Measurements from ENCODE around the gene CAMKK1. TPM values are rescaled to one million over a fixed set of nuclear protein-coding genes. Genes with fewer than 3 reads are reported as not detected.

Gene CAMKK1
- polyA plus RNA-seq, 2 of the 4 experiments (the other 2 are of a cell fraction) = 6.9 to 14.8 TPM

DNA sequence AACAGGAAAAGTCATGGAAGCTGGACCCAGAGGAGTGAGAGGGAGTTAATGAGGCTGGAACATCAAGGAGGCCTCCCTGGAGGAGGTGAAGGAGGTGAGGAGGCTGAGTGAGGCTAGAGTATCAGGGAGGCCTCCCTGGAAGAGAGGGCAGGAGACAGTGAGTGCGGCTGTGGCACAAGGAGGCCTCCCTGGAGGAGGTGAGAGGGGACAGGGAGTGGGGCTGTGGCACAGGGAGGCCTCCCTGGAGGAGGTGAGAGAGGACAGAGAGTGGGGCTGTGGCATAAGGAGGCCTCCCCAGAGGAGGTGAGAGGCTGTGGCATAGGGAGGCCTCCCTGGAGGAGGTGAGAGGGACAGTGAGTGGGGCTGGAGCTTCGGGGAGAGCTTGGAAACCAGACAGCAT is 5.5 kb downstream of the CAMKK1 start:
- TF ChIP-seq ZFP36 (IDR thresholded peaks at IDR 0.05; ENCODE audit: borderline replicate concordance, partially characterized antibody) (peak; percentile 95), POLR2A (IDR thresholded peaks at IDR 0.05; ENCODE audit: low read length) (no peak)
- Histone ChIP-seq H3K4me1 (peaks cover 64% of the 10 kb centered on the region), H3K27ac (peak overlapping the region; percentile 87 to 89; a peak in 4 of 6 replicates), H3K4me2 (no peak overlapping the region), H3K4me3 (no peak overlapping the region), H3K9me3 (no peaks in the 10 kb centered on the region)
- ATAC-seq (no peak), DNase-seq (ENCODE audit: low read depth in 1 of 2, low spot score in 1 of 2) (no peak), FAIRE-seq (no peak)
- 50% methylated on average over 2 of the region's 2 CpGs for WGBS (ENCODE audit: missing lambda C conversion rate)
- ChIA-PET CTCF (interaction anchor here (1.0 to 3.7 kb wide), 3 partner anchors 24 to 324 kb away, joined by 3 to 29 read pairs (median 5); no protein-coding TSS in a partner anchor), POLR2A (no interaction called here)

DNA sequence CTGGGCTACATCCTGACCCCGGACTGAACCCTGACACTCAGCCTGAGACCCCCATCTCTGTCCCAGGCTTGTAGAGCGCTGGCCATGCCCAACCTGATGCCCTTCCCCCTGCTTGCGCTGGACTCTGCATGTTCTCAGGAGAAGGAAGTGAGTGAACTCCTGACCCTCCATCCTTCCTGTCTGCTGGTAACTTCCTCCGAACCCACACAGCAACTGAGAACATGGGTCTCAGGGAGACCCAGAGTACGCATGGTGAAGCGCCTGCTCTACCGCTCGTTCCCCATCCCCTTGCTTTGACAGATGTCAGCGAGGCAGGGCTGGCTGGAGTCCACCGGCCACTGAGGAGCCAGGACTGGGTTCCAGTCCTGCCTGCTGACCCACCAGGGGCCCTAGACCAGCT is 6.1 kb downstream of the CAMKK1 start:
- no peak for TF ChIP-seq CHD2 (IDR thresholded peaks at IDR 0.05; ENCODE audit: low read length, partially characterized antibody)
- no peak for TF ChIP-seq RCOR1 (IDR thresholded peaks at IDR 0.05; ENCODE audit: low read depth, low read length)
- TF ChIP-seq EP300 (IDR thresholded peaks at IDR 0.05) = no peak
- TF ChIP-seq, protein P1, sequence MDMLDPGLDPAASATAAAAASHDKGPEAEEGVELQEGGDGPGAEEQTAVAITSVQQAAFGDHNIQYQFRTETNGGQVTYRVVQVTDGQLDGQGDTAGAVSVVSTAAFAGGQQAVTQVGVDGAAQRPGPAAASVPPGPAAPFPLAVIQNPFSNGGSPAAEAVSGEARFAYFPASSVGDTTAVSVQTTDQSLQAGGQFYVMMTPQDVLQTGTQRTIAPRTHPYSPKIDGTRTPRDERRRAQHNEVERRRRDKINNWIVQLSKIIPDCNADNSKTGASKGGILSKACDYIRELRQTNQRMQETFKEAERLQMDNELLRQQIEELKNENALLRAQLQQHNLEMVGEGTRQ (IDR thresholded peaks at IDR 0.05) = no peak
- TF ChIP-seq EHF (CRISPR knock-in tag; IDR thresholded peaks at IDR 0.05) = no peak
- TF ChIP-seq RNF2 (IDR thresholded peaks at IDR 0.05; ENCODE audit: borderline replicate concordance, low read depth) = no peak
- no peak for TF ChIP-seq BHLHE40 (IDR thresholded peaks at IDR 0.05; ENCODE audit: low read depth, low read length)
- TF ChIP-seq, protein P2, sequence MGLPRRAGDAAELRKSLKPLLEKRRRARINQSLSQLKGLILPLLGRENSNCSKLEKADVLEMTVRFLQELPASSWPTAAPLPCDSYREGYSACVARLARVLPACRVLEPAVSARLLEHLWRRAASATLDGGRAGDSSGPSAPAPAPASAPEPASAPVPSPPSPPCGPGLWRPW (IDR thresholded peaks at IDR 0.05) = no peak
- no peak for TF ChIP-seq SREBF2 (IDR thresholded peaks at IDR 0.05)
- no peak for TF ChIP-seq RFX5 (IDR thresholded peaks at IDR 0.05)
- FAIRE-seq (no peak), ATAC-seq (no peak), DNase-seq (ENCODE audit: low read depth in 1 of 2, low spot score in 1 of 2) (no peak)
- peak overlapping the region; percentile 87 to 89; a peak in 3 of 6 replicates for H3K27ac ChIP-seq
- H3K4me3 ChIP-seq = no peak overlapping the region
- ChIA-PET POLR2A (no interaction called here), CTCF (interaction anchor here (0.6 to 1.5 kb wide), 2 partner anchors 40 to 42 kb away, joined by 3 to 5 read pairs; partner anchors contain the start of gene NCBP3)
- peaks cover 63% of the 10 kb centered on the region for H3K4me1 ChIP-seq
- H3K9me3 ChIP-seq = no peaks in the 10 kb centered on the region
- 94% methylated on average over 10 of the region's 10 CpGs for WGBS (ENCODE audit: missing lambda C conversion rate)
- H3K4me2 ChIP-seq = no peak overlapping the region

DNA sequence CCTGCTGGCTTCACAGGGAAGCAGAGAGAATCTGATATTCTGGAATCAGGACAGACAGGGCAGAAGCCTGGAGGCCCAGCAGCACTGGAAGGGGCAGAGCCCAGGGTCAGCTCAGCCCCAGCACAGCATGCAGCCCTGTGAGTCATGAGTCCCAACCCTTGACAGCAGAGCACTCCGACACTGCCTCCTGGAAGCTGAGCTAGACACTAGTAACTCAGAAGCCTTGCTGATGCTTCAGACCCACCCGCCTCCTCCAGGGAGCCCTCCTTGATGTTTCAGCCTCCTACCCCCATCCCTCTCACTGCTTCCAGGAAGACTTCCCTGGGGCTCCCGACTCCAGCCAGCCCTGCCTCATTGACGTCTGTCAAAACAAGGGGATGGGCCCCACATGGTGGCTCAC is 6.9 kb downstream of the CAMKK1 start:
- 41% methylated on average over 4 of the region's 4 CpGs for WGBS (ENCODE audit: missing lambda C conversion rate)
- H3K9me3 ChIP-seq = no peaks in the 10 kb centered on the region
- peak overlapping the region; percentile 22 to 89; a peak in 4 of 6 replicates for H3K27ac ChIP-seq
- ChIA-PET CTCF (interaction anchor here (0.6 to 11.0 kb wide), 10 partner anchors 8 to 188 kb away, joined by 3 to 101 read pairs (median 3); partner anchors contain the start of gene NCBP3), POLR2A (no interaction called here)
- no peak overlapping the region for H3K4me3 ChIP-seq
- peaks cover 55% of the 10 kb centered on the region for H3K4me1 ChIP-seq
- peak; percentile 54 to 73 for ATAC-seq
- no peak for TF ChIP-seq FOSL2 (IDR thresholded peaks at IDR 0.05)
- peak; percentile 68 for TF ChIP-seq FOSL2 (CRISPR knock-in tag; IDR thresholded peaks at IDR 0.05)
- no peak for TF ChIP-seq MAFK (IDR thresholded peaks at IDR 0.05; ENCODE audit: partially characterized antibody)
- TF ChIP-seq, protein P3, sequence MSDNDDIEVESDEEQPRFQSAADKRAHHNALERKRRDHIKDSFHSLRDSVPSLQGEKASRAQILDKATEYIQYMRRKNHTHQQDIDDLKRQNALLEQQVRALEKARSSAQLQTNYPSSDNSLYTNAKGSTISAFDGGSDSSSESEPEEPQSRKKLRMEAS (IDR thresholded peaks at IDR 0.05) = peak; percentile 37; the same call in 1 of the 2 replicates
- peak; percentile 100 for TF ChIP-seq ZFP36 (IDR thresholded peaks at IDR 0.05; ENCODE audit: borderline replicate concordance, partially characterized antibody)
- TF ChIP-seq HEYL (CRISPR knock-in tag; IDR thresholded peaks at IDR 0.05) = no peak
- H3K4me2 ChIP-seq = peak overlapping the region; percentile 17; the same call in 1 of the 3 replicates
- peak; percentile 85 for FAIRE-seq
- DNase-seq (ENCODE audit: low read depth in 1 of 2, low spot score in 1 of 2) = peak; percentile 73 to 81

DNA sequence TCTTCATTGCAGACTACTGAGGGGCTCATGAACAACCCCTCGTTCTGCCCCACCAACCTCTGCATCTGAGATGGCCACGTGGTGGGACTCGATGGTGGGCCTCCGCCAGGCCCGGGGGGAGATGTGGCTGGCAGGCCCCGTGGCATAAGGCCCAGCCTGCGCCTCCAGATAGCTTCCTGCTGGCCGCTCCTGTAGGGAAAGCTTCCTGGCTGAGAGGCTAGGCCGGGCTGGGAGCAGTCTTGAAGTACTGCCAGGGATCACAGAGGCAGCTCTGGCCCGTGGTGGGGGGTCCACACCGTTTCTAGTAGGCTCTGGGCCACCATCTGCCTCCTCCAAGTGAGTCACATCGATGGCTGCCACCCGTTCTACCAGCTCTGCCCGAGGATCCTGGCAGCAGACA is 7.6 kb downstream of the CAMKK1 start:
- 82% methylated on average over 14 of the region's 14 CpGs for WGBS (ENCODE audit: missing lambda C conversion rate)
- TF ChIP-seq, protein P4, sequence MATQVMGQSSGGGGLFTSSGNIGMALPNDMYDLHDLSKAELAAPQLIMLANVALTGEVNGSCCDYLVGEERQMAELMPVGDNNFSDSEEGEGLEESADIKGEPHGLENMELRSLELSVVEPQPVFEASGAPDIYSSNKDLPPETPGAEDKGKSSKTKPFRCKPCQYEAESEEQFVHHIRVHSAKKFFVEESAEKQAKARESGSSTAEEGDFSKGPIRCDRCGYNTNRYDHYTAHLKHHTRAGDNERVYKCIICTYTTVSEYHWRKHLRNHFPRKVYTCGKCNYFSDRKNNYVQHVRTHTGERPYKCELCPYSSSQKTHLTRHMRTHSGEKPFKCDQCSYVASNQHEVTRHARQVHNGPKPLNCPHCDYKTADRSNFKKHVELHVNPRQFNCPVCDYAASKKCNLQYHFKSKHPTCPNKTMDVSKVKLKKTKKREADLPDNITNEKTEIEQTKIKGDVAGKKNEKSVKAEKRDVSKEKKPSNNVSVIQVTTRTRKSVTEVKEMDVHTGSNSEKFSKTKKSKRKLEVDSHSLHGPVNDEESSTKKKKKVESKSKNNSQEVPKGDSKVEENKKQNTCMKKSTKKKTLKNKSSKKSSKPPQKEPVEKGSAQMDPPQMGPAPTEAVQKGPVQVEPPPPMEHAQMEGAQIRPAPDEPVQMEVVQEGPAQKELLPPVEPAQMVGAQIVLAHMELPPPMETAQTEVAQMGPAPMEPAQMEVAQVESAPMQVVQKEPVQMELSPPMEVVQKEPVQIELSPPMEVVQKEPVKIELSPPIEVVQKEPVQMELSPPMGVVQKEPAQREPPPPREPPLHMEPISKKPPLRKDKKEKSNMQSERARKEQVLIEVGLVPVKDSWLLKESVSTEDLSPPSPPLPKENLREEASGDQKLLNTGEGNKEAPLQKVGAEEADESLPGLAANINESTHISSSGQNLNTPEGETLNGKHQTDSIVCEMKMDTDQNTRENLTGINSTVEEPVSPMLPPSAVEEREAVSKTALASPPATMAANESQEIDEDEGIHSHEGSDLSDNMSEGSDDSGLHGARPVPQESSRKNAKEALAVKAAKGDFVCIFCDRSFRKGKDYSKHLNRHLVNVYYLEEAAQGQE (IDR thresholded peaks at IDR 0.05) = no peak
- TF ChIP-seq HOXB13 (CRISPR knock-in tag; IDR thresholded peaks at IDR 0.05; ENCODE audit: low read depth) (no peak), ZSCAN20 (CRISPR knock-in tag; IDR thresholded peaks at IDR 0.05) (no peak), TP53 (CRISPR knock-in tag; IDR thresholded peaks at IDR 0.05) (no peak)
- DNase-seq (ENCODE audit: low read depth in 1 of 2, low spot score in 1 of 2) = no peak
- CTCF ChIA-PET = interaction anchor here (0.7 to 11.0 kb wide), 13 partner anchors 9 to 189 kb away, joined by 3 to 101 read pairs (median 3); partner anchors contain the start of gene NCBP3
- no peak for FAIRE-seq
- no peaks in the 10 kb centered on the region for H3K9me3 ChIP-seq
- peaks cover 48% of the 10 kb centered on the region for H3K4me1 ChIP-seq
- POLR2A ChIA-PET = no interaction called here
- ATAC-seq = no peak
- no peak overlapping the region for H3K4me3 ChIP-seq
- no peak overlapping the region for H3K4me2 ChIP-seq
- peak overlapping the region; percentile 22 to 89; a peak in 4 of 6 replicates for H3K27ac ChIP-seq
